RCC 7860 (cell line): Measurements from ENCODE around the gene FGD3.
"Not testable (repeated sequence)": the region's sequence is repeated elsewhere in the genome, so short reads cannot be mapped to it uniquely, and the experiment has no call there.

Source experiments
- DNase-seq: peaks from one replicate; pipeline ENCODE4 v3.0.0-alpha.2; 2015; ENCODE audit warnings: low spot score
- FAIRE-seq: peaks from 2 replicates; lab custom pipeline; 2012; peaks lifted over from hg19 to GRCh38; lab: Jason Lieb, UNC

The FGD3 gene

GRCh38 chr9:92947268-92948037 lies at the start of gene FGD3:
TSS of gene FGD3 (plus strand) at chr9:92947523. CDS start at chr9:92976257, 28,734 bp downstream.
- no peak for DNase-seq

GRCh38 chr9:92905137-92905536 lies 42.2 kb upstream of the FGD3 start:
- not testable (repeated sequence) for FAIRE-seq

More at GRCh38 chr9:92947268-92948037, at the start of gene FGD3:
- no peak for FAIRE-seq

GRCh38 chr9:92911511-92912475 lies 35.5 kb upstream of the FGD3 start:
- FAIRE-seq (no peak), DNase-seq (no peak)

More at GRCh38 chr9:92905137-92905536, 42.2 kb upstream of the FGD3 start:
- not testable (repeated sequence) for DNase-seq

GRCh38 chr9:92917176-92917800 lies 30.0 kb upstream of the FGD3 start:
- FAIRE-seq: no peak

GRCh38 chr9:92920437-92920836 lies 26.9 kb upstream of the FGD3 start:
- FAIRE-seq (no peak), DNase-seq (no peak)

More at GRCh38 chr9:92917176-92917800, 30.0 kb upstream of the FGD3 start:
- no peak for DNase-seq

GRCh38 chr9:92931606-92932005 lies 15.7 kb upstream of the FGD3 start:
- FAIRE-seq (no peak), DNase-seq (no peak)

GRCh38 chr9:92934321-92934720 lies 13.0 kb upstream of the FGD3 start:
- DNase-seq (no peak), FAIRE-seq (no peak)

GRCh38 chr9:92938025-92938424 lies 9.3 kb upstream of the FGD3 start:
- DNase-seq: no peak

GRCh38 chr9:92941861-92942260 lies 5.5 kb upstream of the FGD3 start:
- FAIRE-seq (no peak), DNase-seq (no peak)

More at GRCh38 chr9:92938025-92938424, 9.3 kb upstream of the FGD3 start:
- no peak for FAIRE-seq

GRCh38 chr9:92942688-92943616 lies 4.4 kb upstream of the FGD3 start:
- FAIRE-seq (no peak), DNase-seq (no peak)

GRCh38 chr9:92944921-92945320 lies 2.4 kb upstream of the FGD3 start:
- no peak for DNase-seq
- FAIRE-seq: no peak

GRCh38 chr9:92945796-92946195 lies 1.5 kb upstream of the FGD3 start:
- no peak for DNase-seq
- FAIRE-seq: no peak

- DNase-seq (no peak), FAIRE-seq (no peak)
Measured at GRCh38 chr9:92948038-92948534, 763 bp downstream of the FGD3 start.

GRCh38 chr9:92948632-92949031 lies 1.3 kb downstream of the FGD3 start:
- no peak for DNase-seq
- FAIRE-seq: no peak

GRCh38 chr9:92949266-92949982 lies 2.1 kb downstream of the FGD3 start:
- no peak for DNase-seq
- no peak for FAIRE-seq

- FAIRE-seq (no peak), DNase-seq (no peak)
Measured at GRCh38 chr9:92950359-92950955, 3.1 kb downstream of the FGD3 start.

- no peak for DNase-seq
Measured at GRCh38 chr9:92952906-92953610, 5.7 kb downstream of the FGD3 start.

More at GRCh38 chr9:92952906-92953610, 5.7 kb downstream of the FGD3 start:
- FAIRE-seq: no peak
